ENCODE measurements around the gene BMS1.
"Not testable (repeated sequence)": the region's sequence is repeated elsewhere in the genome, so short reads cannot be mapped to it uniquely, and the experiment has no call there.

Gene BMS1

DNA sequence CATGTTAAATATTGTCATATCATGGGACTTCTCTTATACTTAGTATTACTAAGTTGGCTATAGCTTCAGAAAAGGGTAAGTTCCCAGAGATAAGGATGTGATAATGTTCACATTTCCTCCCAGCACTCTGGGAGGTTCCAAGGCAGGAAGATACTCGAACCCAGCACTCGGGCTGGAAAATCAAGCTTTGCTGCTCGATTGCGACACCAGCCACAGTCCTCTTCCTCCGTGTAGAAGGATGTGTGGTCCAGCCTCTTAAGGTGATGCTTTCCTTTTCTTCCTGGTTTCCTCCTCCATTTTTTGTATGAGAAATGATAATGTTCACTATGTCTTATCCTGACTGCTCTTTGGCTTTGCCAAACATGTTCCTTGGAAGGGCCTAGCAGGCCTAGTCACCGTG is 3.2 kb downstream of the BMS1 start:
- DNase-seq (ENCODE audit: low read depth), result no peak
- H3K4me3 ChIP-seq (ENCODE audit: low read length), result no peak overlapping the region
- TF ChIP-seq, protein P1, sequence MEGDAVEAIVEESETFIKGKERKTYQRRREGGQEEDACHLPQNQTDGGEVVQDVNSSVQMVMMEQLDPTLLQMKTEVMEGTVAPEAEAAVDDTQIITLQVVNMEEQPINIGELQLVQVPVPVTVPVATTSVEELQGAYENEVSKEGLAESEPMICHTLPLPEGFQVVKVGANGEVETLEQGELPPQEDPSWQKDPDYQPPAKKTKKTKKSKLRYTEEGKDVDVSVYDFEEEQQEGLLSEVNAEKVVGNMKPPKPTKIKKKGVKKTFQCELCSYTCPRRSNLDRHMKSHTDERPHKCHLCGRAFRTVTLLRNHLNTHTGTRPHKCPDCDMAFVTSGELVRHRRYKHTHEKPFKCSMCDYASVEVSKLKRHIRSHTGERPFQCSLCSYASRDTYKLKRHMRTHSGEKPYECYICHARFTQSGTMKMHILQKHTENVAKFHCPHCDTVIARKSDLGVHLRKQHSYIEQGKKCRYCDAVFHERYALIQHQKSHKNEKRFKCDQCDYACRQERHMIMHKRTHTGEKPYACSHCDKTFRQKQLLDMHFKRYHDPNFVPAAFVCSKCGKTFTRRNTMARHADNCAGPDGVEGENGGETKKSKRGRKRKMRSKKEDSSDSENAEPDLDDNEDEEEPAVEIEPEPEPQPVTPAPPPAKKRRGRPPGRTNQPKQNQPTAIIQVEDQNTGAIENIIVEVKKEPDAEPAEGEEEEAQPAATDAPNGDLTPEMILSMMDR (conservative IDR thresholded peaks at IDR 0.05; ENCODE audit: low read length), result no peak

DNA sequence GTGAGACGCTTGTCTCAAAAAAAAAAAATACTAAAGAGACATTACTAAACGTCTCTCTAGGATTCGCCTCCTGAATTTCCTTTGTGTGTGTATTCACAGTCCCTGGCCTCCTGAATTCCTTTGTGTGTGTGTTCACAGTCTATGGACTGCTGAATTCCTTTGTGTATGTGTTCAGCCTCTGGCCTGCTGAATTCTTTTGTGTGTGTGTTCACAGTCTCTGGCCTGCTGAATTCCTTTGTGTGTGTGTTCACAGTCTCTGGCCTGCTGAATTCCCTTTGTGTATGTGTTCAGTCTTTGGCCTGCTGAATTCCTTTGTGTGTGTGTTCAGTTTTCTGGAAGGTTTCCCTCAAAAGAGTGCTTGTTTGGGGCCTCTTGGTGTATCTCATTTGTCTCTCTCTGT is 8.2 kb downstream of the BMS1 start:
- no peak overlapping the region for H3K4me3 ChIP-seq (ENCODE audit: low read length)
- DNase-seq (ENCODE audit: low read depth), result peak; percentile 12
- TF ChIP-seq, protein P1 (conservative IDR thresholded peaks at IDR 0.05; ENCODE audit: low read length), result no peak

DNA sequence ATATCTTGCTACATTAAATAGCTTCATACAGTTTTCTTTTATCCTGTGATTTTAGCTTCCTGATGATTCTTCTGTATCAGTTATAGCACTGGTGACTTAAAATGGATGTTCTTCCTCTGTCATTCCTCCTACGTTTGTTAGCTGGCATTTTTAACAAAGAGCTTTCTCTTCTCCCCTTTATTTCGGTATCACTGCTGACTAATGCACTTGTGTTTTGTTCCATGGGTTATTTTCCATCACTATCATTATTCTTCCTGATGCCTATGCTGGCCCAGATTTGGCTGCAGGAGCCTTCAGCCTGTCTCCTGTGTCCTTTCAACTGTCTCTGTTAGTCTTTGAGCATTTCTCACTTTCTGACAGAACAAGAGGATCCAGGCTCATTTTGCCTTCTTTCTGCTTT is 13.1 kb downstream of the BMS1 start:
- DNase-seq (ENCODE audit: low read depth), result no peak
- H3K4me3 ChIP-seq (ENCODE audit: low read length), result no peak overlapping the region
- TF ChIP-seq, protein P1 (conservative IDR thresholded peaks at IDR 0.05; ENCODE audit: low read length), result no peak

DNA sequence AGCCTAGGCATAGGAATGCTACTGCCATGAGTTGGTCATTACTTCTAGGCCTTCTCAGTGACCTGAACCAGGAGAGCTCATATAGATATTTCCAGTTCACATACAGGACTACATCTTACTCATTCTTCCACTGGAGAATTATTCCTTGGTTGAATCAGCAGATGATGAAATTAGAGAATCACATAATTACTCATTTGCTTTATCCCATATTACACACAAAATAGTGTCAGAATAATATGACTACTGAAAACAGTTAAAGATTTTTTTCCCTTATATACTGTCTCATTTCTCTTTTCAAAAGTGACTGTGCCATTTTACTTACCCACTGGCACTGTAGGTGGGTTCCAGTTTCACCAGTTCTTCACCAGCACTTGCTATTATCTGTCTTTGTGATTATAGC is 18.5 kb downstream of the BMS1 start:
- no peak for DNase-seq (ENCODE audit: low read depth)
- TF ChIP-seq, protein P1 (conservative IDR thresholded peaks at IDR 0.05; ENCODE audit: low read length), result no peak
- H3K4me3 ChIP-seq (ENCODE audit: low read length), result no peak overlapping the region

DNA sequence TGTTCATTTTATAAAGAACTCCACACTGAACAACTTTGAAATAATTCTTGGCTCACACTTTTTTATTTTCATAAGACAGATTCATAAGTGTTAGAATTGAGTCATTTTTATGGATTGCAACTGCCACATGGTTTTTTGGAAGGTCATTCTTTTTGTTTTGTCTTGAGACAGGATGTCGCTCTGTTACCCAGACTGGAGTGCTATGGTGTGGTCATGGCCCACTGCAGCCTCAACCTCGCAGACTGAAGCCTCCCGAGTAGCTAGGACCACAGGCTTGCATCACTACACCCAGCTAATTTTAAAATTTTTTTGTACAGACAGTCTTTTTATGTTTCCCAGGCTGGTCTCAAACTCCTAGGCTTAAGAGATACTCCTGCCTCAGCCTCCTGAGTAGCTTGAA is 20.3 kb downstream of the BMS1 start:
- H3K4me3 ChIP-seq (ENCODE audit: low read length), result no peak overlapping the region
- DNase-seq (ENCODE audit: low read depth), result peak; percentile 8
- TF ChIP-seq, protein P1 (conservative IDR thresholded peaks at IDR 0.05; ENCODE audit: low read length), result no peak

DNA sequence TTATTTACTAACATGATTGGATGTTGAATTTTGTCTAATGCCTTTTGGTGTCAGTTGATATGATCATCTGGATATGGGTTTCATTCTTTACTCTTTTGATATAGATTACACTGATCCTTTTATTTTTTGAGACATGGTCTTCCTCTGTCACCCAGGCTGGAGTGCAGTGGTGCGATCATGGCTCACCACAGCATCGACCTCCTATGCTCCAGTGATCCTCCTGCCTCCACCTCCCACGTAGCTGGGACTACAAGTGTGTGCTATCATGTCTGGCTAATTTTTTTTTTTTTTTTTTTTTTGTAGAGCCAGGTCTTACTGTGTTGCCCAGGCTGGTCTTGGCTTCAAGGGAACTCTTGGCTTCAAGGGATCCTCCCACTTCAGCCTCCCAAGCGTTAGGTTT is 27.1 kb downstream of the BMS1 start:
- TF ChIP-seq, protein P1 (conservative IDR thresholded peaks at IDR 0.05; ENCODE audit: low read length), result no peak
- no peak for DNase-seq (ENCODE audit: low read depth)

DNA sequence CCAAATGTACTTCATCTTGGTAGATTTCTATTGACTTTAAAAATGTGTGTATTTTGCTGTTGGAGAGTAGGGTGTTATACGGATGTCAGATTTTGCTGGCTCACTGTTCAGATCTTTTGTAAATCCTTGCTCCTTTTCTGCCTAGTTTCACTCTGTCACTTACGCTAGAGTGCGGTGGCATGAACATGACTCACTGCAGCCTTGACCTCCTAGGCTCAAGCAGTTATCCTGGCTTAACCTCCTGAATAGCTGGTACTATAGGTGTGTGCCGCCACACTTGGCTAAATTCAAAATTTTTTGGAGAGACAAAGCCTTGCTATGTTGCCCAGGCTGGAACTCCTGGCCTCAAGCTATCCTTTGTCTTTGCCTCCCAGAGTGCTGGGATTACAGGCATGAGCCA is 29.4 kb downstream of the BMS1 start:
- no peak for DNase-seq (ENCODE audit: low read depth)
- TF ChIP-seq, protein P1 (conservative IDR thresholded peaks at IDR 0.05; ENCODE audit: low read length), result no peak
- no peak overlapping the region for H3K4me3 ChIP-seq (ENCODE audit: low read length)

More for the DNA sequence above, 27.1 kb downstream of the BMS1 start:
- H3K4me3 ChIP-seq (ENCODE audit: low read length), result no peak overlapping the region

DNA sequence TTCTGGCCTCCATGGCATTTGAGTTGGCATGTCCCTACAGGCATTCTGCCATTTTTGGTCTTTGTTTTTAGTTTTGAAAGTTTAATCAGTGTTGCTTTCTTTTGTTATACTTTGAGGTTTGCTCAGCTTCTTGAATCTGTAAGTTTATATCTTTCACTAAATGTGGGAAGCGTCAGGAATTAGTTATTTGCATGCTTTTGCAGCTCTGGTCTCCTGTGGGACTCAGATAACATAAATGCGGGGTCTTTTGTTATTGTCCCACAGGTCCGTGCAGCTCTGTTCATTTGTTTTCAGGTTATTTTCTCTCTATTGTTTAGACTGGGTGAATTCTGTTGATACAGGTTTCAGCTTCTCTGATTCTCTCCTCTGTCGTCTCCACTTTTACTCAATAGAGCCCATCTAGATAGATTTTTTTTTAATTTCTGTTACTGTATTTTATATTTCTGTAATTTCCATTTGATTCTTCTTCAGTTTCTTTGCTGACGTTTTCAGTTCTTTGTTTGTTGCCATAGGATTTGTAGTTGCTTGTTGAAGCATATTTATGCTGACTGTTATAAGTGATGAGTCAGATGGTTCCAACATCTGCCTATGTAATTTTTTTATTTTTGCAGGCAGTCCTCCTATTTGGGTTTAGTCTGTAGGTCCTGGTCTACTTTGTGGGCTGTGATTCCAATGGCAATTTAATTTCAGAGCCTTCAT is 31.5 kb downstream of the BMS1 start:
- not testable (repeated sequence) for DNase-seq (ENCODE audit: low read depth); H3K4me3 ChIP-seq (ENCODE audit: low read length)

DNA sequence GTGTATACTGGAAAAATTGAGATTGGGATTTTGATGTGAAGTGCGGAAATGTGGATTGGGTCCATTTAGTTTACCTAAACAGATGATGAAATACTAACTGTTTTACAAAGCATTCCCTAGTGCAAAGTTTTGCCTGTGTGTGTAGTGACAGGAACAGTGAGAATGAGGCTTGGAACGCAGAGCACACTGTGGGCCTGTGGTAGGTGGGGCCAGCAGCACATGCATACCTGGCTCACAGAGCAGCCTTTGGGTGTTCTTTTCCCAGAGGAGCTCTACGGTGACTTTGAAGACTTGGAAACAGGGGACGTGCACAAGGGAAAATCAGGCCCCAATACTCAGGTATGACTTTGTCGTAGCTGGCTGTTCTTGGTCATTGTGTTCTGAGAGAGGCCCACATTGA is 33.7 kb downstream of the BMS1 start:
- H3K4me3 ChIP-seq (ENCODE audit: low read length); DNase-seq (ENCODE audit: low read depth): not testable (repeated sequence)

All from AG10803 (cell line).